ENCODE data around the gene DOCK10.

DNA sequence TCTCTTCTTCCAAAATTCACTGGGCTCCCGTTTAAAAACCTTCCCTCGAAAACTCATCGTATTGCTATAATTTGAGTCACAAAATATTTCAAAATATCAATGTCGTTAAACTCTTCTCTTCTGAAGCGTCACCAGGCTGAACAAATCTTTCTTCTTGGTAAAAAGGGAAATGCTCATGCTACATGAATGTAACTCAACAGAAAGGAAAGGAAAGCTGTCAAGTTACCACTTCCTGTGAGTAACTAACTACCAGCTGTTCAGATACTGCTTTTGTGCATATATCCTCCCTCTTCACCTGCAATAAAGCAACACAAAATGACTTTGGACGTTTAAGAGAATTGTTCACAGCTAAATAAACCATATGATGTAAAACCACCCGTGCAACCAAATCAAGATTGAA is 95.4 kb downstream of the DOCK10 start:
- TF ChIP-seq, protein P1, sequence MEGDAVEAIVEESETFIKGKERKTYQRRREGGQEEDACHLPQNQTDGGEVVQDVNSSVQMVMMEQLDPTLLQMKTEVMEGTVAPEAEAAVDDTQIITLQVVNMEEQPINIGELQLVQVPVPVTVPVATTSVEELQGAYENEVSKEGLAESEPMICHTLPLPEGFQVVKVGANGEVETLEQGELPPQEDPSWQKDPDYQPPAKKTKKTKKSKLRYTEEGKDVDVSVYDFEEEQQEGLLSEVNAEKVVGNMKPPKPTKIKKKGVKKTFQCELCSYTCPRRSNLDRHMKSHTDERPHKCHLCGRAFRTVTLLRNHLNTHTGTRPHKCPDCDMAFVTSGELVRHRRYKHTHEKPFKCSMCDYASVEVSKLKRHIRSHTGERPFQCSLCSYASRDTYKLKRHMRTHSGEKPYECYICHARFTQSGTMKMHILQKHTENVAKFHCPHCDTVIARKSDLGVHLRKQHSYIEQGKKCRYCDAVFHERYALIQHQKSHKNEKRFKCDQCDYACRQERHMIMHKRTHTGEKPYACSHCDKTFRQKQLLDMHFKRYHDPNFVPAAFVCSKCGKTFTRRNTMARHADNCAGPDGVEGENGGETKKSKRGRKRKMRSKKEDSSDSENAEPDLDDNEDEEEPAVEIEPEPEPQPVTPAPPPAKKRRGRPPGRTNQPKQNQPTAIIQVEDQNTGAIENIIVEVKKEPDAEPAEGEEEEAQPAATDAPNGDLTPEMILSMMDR (IDR thresholded peaks at IDR 0.05; ENCODE audit: borderline replicate concordance, extremely low read depth, low read length, poor library complexity, severe bottlenecking): no peak
- no peak for TF ChIP-seq EZH2 (IDR thresholded peaks at IDR 0.05; ENCODE audit: borderline replicate concordance, low read depth, low read length, severe bottlenecking)

Data from DND-41 (cell line).